GM12801 (cell line): Measurements from ENCODE around the gene EFCAB10.

Source experiments
- TF ChIP-seq, protein P1 (sequence below): IDR thresholded peaks from one replicate; pipeline ENCODE4 v1.5.1; 2011; ENCODE audit warnings: control low read depth; ENCODE audit not compliant: insufficient read length; ENCODE audit errors: extremely low read depth

EFCAB10 gene

GRCh38 chr7:105578496-105578895, 2.8 kb downstream of the EFCAB10 start:
- TF ChIP-seq, protein P1, sequence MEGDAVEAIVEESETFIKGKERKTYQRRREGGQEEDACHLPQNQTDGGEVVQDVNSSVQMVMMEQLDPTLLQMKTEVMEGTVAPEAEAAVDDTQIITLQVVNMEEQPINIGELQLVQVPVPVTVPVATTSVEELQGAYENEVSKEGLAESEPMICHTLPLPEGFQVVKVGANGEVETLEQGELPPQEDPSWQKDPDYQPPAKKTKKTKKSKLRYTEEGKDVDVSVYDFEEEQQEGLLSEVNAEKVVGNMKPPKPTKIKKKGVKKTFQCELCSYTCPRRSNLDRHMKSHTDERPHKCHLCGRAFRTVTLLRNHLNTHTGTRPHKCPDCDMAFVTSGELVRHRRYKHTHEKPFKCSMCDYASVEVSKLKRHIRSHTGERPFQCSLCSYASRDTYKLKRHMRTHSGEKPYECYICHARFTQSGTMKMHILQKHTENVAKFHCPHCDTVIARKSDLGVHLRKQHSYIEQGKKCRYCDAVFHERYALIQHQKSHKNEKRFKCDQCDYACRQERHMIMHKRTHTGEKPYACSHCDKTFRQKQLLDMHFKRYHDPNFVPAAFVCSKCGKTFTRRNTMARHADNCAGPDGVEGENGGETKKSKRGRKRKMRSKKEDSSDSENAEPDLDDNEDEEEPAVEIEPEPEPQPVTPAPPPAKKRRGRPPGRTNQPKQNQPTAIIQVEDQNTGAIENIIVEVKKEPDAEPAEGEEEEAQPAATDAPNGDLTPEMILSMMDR, result no peak

DNA sequence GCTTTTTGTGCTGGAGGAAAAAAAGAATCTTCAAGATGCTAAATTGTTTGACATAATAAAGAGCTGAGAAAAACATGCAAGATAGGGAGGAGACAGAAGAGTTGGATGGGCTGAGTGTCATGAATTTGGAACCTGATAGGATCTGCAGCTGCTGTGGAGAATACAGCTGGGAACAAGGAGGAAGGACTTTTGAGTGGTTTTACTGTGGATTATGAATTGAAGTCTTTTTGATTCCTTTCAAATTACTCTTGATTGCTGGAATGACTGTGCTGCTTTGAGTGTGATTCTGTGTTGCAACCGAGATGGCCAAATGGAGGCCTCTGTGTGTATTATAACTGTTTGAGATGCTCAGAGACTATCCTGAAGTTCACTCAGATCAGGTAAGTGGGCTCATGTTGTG, 4.0 kb downstream of the EFCAB10 start:
- TF ChIP-seq, protein P1, result no peak

DNA sequence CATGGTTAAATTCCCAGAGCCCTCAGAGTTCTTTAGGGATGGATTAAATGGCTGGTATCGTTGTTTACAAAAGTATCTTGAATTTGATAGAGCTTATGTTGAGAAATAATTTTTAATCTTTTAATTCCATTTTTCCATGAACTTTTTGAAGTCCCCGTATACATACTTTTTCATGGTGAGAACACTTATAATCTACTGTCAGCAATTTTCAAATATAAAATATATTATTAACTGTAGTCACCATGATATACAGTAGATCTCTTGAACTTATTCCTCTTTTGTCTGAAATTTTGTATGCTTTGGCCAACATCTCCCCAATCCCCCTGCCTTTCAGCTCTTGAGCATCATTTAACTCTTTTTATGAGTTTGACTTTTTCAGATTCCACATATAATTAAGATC, 9.4 kb downstream of the EFCAB10 start:
- TF ChIP-seq, protein P1, result no peak

GRCh38 chr7:105567821-105568220, 13.5 kb downstream of the EFCAB10 start:
- TF ChIP-seq, protein P1, result no peak

GRCh38 chr7:105567024-105567423, 14.3 kb downstream of the EFCAB10 start:
- TF ChIP-seq, protein P1, result no peak

DNA sequence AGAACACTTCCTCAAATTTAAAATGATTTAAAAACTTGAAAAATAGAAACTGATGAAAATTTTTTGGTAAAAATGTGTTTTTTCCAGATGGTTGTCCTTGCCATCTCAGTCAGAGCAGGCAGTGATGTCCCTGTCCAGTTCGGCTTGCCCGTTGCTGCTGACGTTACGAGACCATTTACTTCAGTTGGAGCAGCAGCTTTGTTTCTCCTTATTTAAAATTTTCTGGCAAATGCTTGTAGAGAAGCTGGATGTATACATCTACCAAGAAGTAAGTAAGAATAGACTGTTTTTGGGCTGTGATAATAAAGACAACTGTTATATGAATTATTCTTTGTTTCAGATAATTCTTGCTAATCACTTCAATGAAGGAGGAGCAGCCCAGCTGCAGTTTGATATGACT, 16.1 kb downstream of the EFCAB10 start:
- TF ChIP-seq, protein P1, result no peak

- TF ChIP-seq, protein P1, result no peak
Measured at GRCh38 chr7:105559926-105560325, 21.4 kb downstream of the EFCAB10 start.

GRCh38 chr7:105538339-105538738, 43.0 kb downstream of the EFCAB10 start:
- TF ChIP-seq, protein P1, result no peak
